HL-60 (cell line): Measurements from ENCODE around the gene CTIF.

ENCODE experiments used
- DNase-seq, 2 experiments: peaks; one replicate each; pipeline ENCODE4 v3.0.0-alpha.2; 2010 to 2020; ENCODE audit warnings: low read depth in 1 of 2, low spot score in 1 of 2
- H3K27ac ChIP-seq: fragments of 250-450 bp; sonication (Bioruptor Pico); replicated peaks from 2 replicates; pipeline ENCODE4 v1.5.1; 2020; ENCODE audit warnings: mild to moderate bottlenecking, moderate library complexity
- H3K27me3 ChIP-seq: fragments of 250-450 bp; sonication (Bioruptor Pico); 2 replicates; pipeline ENCODE4 v1.5.1; 2021; ENCODE audit warnings: mild to moderate bottlenecking, moderate library complexity; ENCODE audit not compliant: insufficient read depth, poor library complexity, severe bottlenecking
- H3K4me3 ChIP-seq: replicated peaks from 2 replicates; pipeline ENCODE4 v1.5.1; 2011; ENCODE audit warnings: mild to moderate bottlenecking, control low read depth, low read length; ENCODE audit not compliant: insufficient read depth
- GABPA ChIP-seq: IDR thresholded peaks from 2 replicates; pipeline ENCODE4 v1.6.1; 2012; ENCODE audit warnings: low read depth
- POLR2AphosphoS5 ChIP-seq: IDR thresholded peaks from 2 replicates; pipeline ENCODE4 v1.6.1; 2012; ENCODE audit warnings: low read depth
- SPI1 ChIP-seq: IDR thresholded peaks from 2 replicates; pipeline ENCODE4 v1.6.1; 2012; ENCODE audit warnings: low read depth, mild to moderate bottlenecking, borderline replicate concordance
- TF ChIP-seq, protein P1 (sequence below): IDR thresholded peaks from 2 replicates; pipeline ENCODE4 v1.6.1; 2012; ENCODE audit warnings: low read depth; ENCODE audit not compliant: insufficient replicate concordance
- TF ChIP-seq, protein P2 (sequence below): IDR thresholded peaks from one replicate; pipeline ENCODE4 v1.5.1; 2011; ENCODE audit warnings: low read length, control low read depth, inconsistent platforms; ENCODE audit not compliant: insufficient read depth

Gene CTIF

DNA sequence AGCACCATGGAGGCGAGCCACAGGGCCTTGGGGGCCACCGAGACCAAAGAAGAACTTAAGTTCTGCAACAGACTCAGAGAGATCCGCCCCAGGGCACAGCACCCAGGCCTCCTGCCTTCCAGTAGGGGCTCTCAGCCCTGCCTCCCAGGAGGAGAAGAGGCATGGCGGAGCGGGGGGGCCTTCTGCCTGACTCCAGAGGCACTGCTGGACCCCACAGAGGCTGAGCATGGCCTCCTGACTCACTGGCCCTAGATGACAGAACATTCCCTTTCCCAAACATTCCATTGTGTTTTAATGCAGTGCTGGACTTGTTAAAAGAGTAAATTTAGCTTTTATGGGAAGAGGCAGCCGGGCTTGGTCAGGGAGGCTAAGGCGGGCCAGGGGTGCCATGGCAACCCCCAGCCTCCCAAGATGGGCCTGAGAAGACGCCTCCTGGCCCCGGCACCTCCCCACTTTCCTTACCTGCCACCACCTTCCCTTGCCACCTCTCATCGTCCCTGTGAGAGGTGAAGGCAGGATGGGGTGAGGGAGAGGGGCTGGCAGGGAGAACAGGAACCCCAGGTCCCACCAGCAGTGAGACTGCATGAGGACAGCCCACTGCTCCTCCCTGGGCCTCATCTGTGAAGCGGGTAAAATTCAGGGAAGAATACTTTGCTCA is 346.6 kb downstream of the CTIF start:
- no peak for DNase-seq
- TF ChIP-seq, protein P1, sequence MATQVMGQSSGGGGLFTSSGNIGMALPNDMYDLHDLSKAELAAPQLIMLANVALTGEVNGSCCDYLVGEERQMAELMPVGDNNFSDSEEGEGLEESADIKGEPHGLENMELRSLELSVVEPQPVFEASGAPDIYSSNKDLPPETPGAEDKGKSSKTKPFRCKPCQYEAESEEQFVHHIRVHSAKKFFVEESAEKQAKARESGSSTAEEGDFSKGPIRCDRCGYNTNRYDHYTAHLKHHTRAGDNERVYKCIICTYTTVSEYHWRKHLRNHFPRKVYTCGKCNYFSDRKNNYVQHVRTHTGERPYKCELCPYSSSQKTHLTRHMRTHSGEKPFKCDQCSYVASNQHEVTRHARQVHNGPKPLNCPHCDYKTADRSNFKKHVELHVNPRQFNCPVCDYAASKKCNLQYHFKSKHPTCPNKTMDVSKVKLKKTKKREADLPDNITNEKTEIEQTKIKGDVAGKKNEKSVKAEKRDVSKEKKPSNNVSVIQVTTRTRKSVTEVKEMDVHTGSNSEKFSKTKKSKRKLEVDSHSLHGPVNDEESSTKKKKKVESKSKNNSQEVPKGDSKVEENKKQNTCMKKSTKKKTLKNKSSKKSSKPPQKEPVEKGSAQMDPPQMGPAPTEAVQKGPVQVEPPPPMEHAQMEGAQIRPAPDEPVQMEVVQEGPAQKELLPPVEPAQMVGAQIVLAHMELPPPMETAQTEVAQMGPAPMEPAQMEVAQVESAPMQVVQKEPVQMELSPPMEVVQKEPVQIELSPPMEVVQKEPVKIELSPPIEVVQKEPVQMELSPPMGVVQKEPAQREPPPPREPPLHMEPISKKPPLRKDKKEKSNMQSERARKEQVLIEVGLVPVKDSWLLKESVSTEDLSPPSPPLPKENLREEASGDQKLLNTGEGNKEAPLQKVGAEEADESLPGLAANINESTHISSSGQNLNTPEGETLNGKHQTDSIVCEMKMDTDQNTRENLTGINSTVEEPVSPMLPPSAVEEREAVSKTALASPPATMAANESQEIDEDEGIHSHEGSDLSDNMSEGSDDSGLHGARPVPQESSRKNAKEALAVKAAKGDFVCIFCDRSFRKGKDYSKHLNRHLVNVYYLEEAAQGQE = no peak
- TF ChIP-seq SPI1 (no peak), POLR2AphosphoS5 (no peak), GABPA (no peak)
- TF ChIP-seq, protein P2, sequence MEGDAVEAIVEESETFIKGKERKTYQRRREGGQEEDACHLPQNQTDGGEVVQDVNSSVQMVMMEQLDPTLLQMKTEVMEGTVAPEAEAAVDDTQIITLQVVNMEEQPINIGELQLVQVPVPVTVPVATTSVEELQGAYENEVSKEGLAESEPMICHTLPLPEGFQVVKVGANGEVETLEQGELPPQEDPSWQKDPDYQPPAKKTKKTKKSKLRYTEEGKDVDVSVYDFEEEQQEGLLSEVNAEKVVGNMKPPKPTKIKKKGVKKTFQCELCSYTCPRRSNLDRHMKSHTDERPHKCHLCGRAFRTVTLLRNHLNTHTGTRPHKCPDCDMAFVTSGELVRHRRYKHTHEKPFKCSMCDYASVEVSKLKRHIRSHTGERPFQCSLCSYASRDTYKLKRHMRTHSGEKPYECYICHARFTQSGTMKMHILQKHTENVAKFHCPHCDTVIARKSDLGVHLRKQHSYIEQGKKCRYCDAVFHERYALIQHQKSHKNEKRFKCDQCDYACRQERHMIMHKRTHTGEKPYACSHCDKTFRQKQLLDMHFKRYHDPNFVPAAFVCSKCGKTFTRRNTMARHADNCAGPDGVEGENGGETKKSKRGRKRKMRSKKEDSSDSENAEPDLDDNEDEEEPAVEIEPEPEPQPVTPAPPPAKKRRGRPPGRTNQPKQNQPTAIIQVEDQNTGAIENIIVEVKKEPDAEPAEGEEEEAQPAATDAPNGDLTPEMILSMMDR = no peak

DNA sequence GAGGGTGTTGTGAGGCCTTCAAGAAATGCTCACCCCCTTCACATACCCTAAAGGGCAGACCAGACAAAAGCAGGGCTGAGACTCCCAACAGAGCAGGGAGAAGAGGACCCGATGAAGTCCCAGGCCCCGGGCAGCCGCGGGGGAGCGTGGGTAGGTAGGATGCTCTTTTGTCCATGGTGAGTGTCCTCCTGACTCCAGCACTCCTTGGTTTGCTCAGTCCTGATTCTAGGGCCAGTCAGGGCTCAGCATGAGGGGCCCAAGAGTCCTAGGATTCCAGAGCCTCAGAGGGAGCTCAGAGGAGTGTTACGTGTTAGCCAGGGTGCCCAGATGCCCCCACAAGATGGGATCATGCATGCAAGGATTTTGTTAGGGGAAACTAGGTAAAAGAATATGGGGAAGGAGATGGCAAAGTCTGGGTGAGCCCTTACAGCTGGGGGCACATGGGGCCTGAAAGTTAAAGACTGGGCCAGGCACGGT is 347.1 kb downstream of the CTIF start:
- DNase-seq = no peak
- H3K27me3 ChIP-seq = no peaks in the 10 kb centered on the region
- no peak overlapping the region for H3K4me3 ChIP-seq
- H3K27ac ChIP-seq = no peak overlapping the region
- TF ChIP-seq GABPA (no peak), POLR2AphosphoS5 (no peak), SPI1 (no peak)
- TF ChIP-seq, protein P1 = no peak
- TF ChIP-seq, protein P2 = no peak

More for the DNA sequence above, 346.6 kb downstream of the CTIF start:
- H3K27ac ChIP-seq = no peak overlapping the region
- no peaks in the 10 kb centered on the region for H3K27me3 ChIP-seq
- no peak overlapping the region for H3K4me3 ChIP-seq

DNA sequence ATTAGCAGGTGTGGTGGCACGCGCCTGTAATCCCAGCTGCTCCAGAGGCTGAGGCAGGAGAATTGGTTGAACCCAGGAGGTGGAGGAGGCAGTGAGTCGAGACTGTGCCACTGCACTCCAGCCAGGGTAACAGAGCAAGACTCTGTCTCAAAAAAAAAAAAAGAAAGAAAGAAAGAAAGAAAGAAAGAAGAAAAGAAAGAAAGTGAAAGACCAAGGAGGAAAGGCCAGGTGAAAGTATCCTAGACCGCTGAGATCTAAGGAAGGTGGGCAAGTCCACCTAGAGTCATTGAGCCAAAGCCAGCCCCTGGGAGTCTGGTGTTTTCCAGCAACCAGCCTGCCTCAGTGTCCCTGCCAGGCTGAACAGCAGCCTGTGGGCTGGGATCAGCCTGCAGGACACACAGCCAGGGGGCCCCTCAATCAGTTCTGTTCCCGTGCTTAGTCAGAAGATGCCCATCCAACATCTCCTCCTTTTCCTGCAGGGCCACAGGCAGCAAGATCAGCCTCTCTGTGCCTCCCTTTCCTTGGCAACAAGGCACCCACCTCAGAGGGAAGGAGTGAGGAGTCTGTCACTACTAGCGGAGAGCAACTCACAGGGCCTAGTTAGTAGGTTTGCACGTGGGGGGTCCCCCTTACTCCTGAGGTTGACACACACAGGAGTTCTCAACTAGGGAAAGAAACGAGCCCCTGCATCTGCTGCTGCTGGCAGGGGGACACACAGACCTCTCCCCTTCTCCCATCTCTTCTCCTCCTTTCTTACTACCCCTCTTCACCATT is 347.9 kb downstream of the CTIF start:
- Histone ChIP-seq H3K27ac (no peak overlapping the region), H3K4me3 (no peak overlapping the region), H3K27me3 (no peaks in the 10 kb centered on the region)
- TF ChIP-seq SPI1 (no peak), POLR2AphosphoS5 (no peak), GABPA (no peak)
- TF ChIP-seq, protein P1 = no peak
- no peak for DNase-seq
